Endothelial cell of umbilical vein (primary cell): ENCODE measurements around the gene UPF2. TPM values are rescaled to one million over a fixed set of nuclear protein-coding genes. Genes with fewer than 3 reads are reported as not detected.

Experiments
- BruUV-seq: library from RNA; stranded (reverse); fragments of 400-500 nt; replicated peaks from 2 replicates; lab custom pipeline; 2021; lab: Mats Ljungman, UMichigan
- CTCF ChIA-PET: fragments of 300-600, 350-600 bp; sonication (Branson Sonifier 250); formaldehyde crosslinking; loops from one replicate; lab custom pipeline; 2021; ENCODE audit warnings: antibody characterized with exemption, inconsistent platforms; lab: Charles Lee
- POLR2A ChIA-PET: fragments of 300-600, 350-600 bp; sonication (Branson Sonifier 250); formaldehyde crosslinking; loops from one replicate; lab custom pipeline; 2021; ENCODE audit warnings: antibody characterized with exemption, inconsistent platforms; lab: Charles Lee
- DNase-seq: peaks from one replicate; pipeline ENCODE4 v3.0.0-alpha.2; 2011; ENCODE audit warnings: low read depth, low spot score
- FAIRE-seq: peaks from 2 replicates; lab custom pipeline; 2011; peaks lifted over from hg19 to GRCh38; lab: Jason Lieb, UNC
- H2AFZ ChIP-seq: 2 replicates; pipeline ENCODE4 v1.6.0; 2012; ENCODE audit warnings: low read depth, low read length, control low read depth, inconsistent platforms
- H3K27ac ChIP-seq: 2 replicates; pipeline ENCODE4 v1.5.1; 2011; ENCODE audit warnings: low read depth, mild to moderate bottlenecking, control low read depth, low read length, moderate library complexity; ENCODE audit not compliant: insufficient read depth
- H3K27me3 ChIP-seq, 2 experiments: 2 replicates each; pipeline versions ENCODE4 v1.6.0 to v1.6.1; 2011; ENCODE audit warnings: low read length in 2 of 2, mixed read lengths in 1 of 2; ENCODE audit not compliant: control insufficient read depth in 2 of 2, insufficient read depth in 2 of 2
- H3K36me3 ChIP-seq, 2 experiments: 2 replicates in 1 of 2; 3 replicates in 1 of 2; pipeline ENCODE4 v1.5.1; 2011; ENCODE audit warnings: low read length in 2 of 2, mild to moderate bottlenecking in 1 of 2, moderate library complexity in 1 of 2; ENCODE audit not compliant: control insufficient read depth in 2 of 2, insufficient read depth in 2 of 2; ENCODE audit errors: extremely low read depth in 1 of 2
- H3K4me1 ChIP-seq: 3 replicates; pipeline ENCODE4 v1.5.1; 2011; ENCODE audit warnings: mild to moderate bottlenecking, low read length; ENCODE audit not compliant: control insufficient read depth, insufficient read depth; ENCODE audit errors: extremely low read depth
- H3K4me2 ChIP-seq: 2 replicates; pipeline ENCODE4 v1.6.1; 2011; ENCODE audit warnings: low read length, control low read depth, mixed read lengths; ENCODE audit not compliant: insufficient read depth
- H3K4me3 ChIP-seq, 3 experiments: fragments of 200-600 bp in 1 of 3; sonication (generic), shearing (Covaris generic) in 1 of 3; replicated peaks in 1 of 3; 2 replicates each; pipeline ENCODE4 v1.5.1; 2011 to 2016; ENCODE audit warnings: control low read depth in 3 of 3, low read length in 3 of 3, mild to moderate bottlenecking in 2 of 3, inconsistent platforms in 1 of 3, low read depth in 1 of 3, moderate library complexity in 1 of 3; ENCODE audit not compliant: insufficient read depth in 1 of 3
- H3K79me2 ChIP-seq: 2 replicates; pipeline ENCODE4 v1.6.0; 2012; ENCODE audit warnings: low read length, inconsistent platforms; ENCODE audit not compliant: control insufficient read depth, insufficient read depth
- H3K9ac ChIP-seq: replicated peaks from 2 replicates; pipeline ENCODE3; 2011; ENCODE audit warnings: low read length, control low read depth; ENCODE audit not compliant: insufficient read depth; ENCODE audit errors: extremely low read depth
- H3K9me1 ChIP-seq: replicated peaks from 3 replicates; pipeline ENCODE4 v1.6.0; 2011; ENCODE audit warnings: mild to moderate bottlenecking, low read length; ENCODE audit not compliant: control insufficient read depth, insufficient read depth; ENCODE audit errors: extremely low read depth
- H3K9me3 ChIP-seq: replicated peaks from 2 replicates; pipeline ENCODE4 v1.5.1; 2012; ENCODE audit warnings: low read length, inconsistent platforms; ENCODE audit not compliant: control insufficient read depth, insufficient read depth
- H4K20me1 ChIP-seq: replicated peaks from 2 replicates; pipeline ENCODE3; 2011; ENCODE audit warnings: mild to moderate bottlenecking, low read length; ENCODE audit not compliant: control insufficient read depth, insufficient read depth; ENCODE audit errors: extremely low read depth
- FOS ChIP-seq: IDR thresholded peaks from 2 replicates; pipeline ENCODE4 v1.6.1; 2011; ENCODE audit warnings: mild to moderate bottlenecking, low read length, moderate library complexity, borderline replicate concordance; ENCODE audit not compliant: insufficient read depth
- JUN ChIP-seq: IDR thresholded peaks from 2 replicates; pipeline ENCODE4 v1.6.1; 2011; ENCODE audit warnings: borderline replicate concordance, low read depth; ENCODE audit not compliant: insufficient read length, insufficient read depth
- MAX ChIP-seq: IDR thresholded peaks from 2 replicates; pipeline ENCODE4 v1.6.1; 2011; ENCODE audit not compliant: insufficient read depth, insufficient read length
- dilution Hi-C: fragments of 300-500 bp; cut with MboI; formaldehyde crosslinking; loops from one replicate; pipeline ENCODE4 v1.15.0; 2019; ENCODE audit warnings: low sequenced_read_pairs; ENCODE audit not compliant: extremely low pct_ligation_motif_present
- intact Hi-C: fragments of 100-400 bp; cut with micrococcal nuclease; formaldehyde crosslinking; loops from one replicate; pipeline ENCODE4 v1.10.0; 2022
- polyA plus RNA-seq, 4 experiments: library from polyadenylated mRNA; depleted of rRNA in 3 of 4; stranded (reverse) in 3 of 4; unstranded in 1 of 4; fragments of >200 nt; gene quantifications; 2 replicates each; pipeline versions ENCODE4 v1.2.1 to v1.2.3, GENCODE V29; 2011 to 2012; ENCODE audit warnings: missing spikeins in 1 of 4
- total RNA-seq: library from RNA; stranded (reverse); gene quantifications from 2 replicates; pipeline ENCODE4 v1.2.3, GENCODE V29; 2021

UPF2 gene
- total and polyA plus RNA-seq, 2 donors (not counting 3 experiments of a cell fraction or from before 2014, with no cell fraction given): 4.8 to 27.7 TPM

- Histone ChIP-seq H3K36me3 (peaks cover 7 to 26% of the 10 kb centered on the region in 2 experiments), H2AFZ (no peak overlapping the region), H3K4me3 (no peak overlapping the region), H3K4me1 (no peaks in the 10 kb centered on the region), H3K9me1 (no peaks in the 10 kb centered on the region), H4K20me1 (no peaks in the 10 kb centered on the region), H3K79me2 (no peaks in the 10 kb centered on the region), H3K4me2 (no peak overlapping the region), H3K9ac (no peak overlapping the region), H3K9me3 (no peaks in the 10 kb centered on the region), H3K27me3 (no peaks in the 10 kb centered on the region), H3K27ac (no peak overlapping the region)
- ChIA-PET POLR2A (no interaction called here), CTCF (interaction anchor here (0.9 to 1.5 kb wide), 3 partner anchors 8 to 148 kb away, joined by 3 to 8 read pairs (median 3); no protein-coding TSS in a partner anchor)
- TF ChIP-seq FOS (no peak), MAX (no peak)
- dilution Hi-C loops: no loop called here
- no TSS peak for BruUV-seq
- DNase-seq (no peak), FAIRE-seq (no peak)
- intact Hi-C loops: no loop called here
Observed at GRCh38 chr10:11930312-11930978, 112.2 kb downstream of the UPF2 start.

GRCh38 chr10:11927746-11928145 lies 114.9 kb downstream of the UPF2 start:
- Histone ChIP-seq H3K27me3 (no peaks in the 10 kb centered on the region), H3K79me2 (no peaks in the 10 kb centered on the region), H3K9me3 (no peaks in the 10 kb centered on the region), H3K4me3 (no peak overlapping the region), H2AFZ (no peak overlapping the region), H4K20me1 (no peaks in the 10 kb centered on the region), H3K4me1 (no peaks in the 10 kb centered on the region), H3K9me1 (no peaks in the 10 kb centered on the region), H3K27ac (no peak overlapping the region), H3K36me3 (peaks cover 7 to 21% of the 10 kb centered on the region in 2 experiments), H3K9ac (no peak overlapping the region), H3K4me2 (no peak overlapping the region)
- ChIA-PET CTCF (interaction anchor here (1.0 kb wide), 1 partner anchor 59 kb away, joined by 3 read pairs; no protein-coding TSS in a partner anchor), POLR2A (no interaction called here)
- no peak for TF ChIP-seq JUN
- FAIRE-seq (no peak), DNase-seq (no peak)
- BruUV-seq: no TSS peak
- dilution Hi-C loops: no loop called here
- intact Hi-C loops: no loop called here
